GM18499 (cell line): Measurements from ENCODE around the gene RARB.

Experiments used
- ATAC-seq: cut with Tn5 transposase; IDR thresholded peaks from one replicate; pipeline ENCODE4 v1.9.1; 2021; ENCODE audit warnings: moderate number of reproducible peaks; ENCODE audit not compliant: insufficient read depth, unreplicated experiment

The RARB gene

DNA sequence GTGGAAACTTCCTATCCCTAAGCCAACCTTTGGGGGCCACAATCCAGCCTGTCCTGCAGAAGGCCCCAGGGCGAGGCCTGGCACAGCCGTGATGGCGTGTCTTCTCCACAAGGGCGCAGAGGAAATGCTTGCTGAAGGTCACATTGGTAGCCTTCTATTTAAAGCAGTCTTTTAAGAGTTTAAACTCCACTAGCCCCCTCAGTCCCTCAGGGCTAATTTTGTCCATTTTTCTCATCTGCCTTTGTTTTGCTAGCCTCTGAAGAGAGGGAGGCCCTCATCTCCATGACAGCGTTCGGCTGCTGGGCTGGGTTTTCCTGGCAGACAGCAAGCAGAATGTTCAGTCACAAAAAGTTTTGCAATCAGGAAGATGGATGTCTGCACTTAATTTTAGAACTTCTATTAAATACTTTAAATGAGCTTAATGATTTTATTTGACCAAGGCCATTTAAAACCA lies 40.8 kb downstream of the RARB start:
- no peak for ATAC-seq

- ATAC-seq: no peak
Observed at GRCh38 chr3:25469558-25469957, 41.5 kb downstream of the RARB start.

DNA sequence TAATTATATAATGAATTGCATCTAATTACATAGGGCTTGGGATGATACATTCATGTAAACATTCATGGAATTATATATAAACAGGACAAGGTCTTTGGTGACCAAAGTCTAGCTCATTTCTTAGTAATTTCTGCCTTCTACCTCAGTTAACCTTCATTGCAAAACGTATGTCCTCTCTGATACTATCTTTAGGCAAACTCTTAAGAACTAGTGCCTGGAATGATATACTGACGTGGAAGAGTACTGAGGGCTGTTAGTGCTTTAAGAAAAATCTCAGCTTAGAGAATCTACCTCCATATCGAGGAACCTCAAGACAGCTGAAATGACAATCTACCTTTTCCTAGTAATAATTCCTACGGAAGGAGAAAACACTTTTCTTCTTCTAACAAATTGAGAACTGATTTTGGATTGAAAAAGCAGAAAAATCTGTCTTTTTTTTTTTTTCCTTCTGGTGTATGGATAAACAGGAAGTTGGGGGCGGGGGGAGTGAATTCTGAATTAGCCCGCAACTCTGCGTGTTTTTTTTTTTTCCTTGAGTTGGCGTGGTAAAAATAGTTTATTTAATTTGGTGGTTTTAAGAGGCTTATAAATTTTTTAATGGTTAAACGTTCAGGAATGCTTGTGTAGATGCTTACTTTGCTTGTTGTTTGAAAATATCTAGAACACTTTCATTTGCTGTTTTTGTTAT lies 43.2 kb downstream of the RARB start:
- ATAC-seq: no peak

- ATAC-seq: no peak
Observed at GRCh38 chr3:25472153-25472552, 44.1 kb downstream of the RARB start.

- no peak for ATAC-seq
Observed at GRCh38 chr3:25472731-25473130, 44.7 kb downstream of the RARB start.

GRCh38 chr3:25473246-25473645 lies 45.2 kb downstream of the RARB start:
- no peak for ATAC-seq

DNA sequence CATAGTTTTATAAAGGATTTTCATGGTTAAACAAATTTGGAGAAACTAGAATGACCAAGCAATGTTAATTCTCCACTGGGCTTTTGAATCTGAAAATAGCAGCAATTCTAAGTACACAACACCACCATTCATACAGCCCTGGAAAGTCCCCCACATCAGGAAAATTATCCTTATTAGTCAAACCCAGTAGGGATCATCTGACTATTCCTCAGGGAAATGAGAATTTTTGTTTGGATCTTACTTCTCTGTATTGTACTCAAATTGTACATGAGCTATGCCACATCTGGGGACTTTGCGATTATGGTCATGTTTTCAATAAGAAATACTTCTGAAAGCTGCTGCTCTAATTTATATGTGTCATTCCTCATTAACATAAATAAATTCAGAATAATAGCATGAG lies 46.0 kb downstream of the RARB start:
- no peak for ATAC-seq

DNA sequence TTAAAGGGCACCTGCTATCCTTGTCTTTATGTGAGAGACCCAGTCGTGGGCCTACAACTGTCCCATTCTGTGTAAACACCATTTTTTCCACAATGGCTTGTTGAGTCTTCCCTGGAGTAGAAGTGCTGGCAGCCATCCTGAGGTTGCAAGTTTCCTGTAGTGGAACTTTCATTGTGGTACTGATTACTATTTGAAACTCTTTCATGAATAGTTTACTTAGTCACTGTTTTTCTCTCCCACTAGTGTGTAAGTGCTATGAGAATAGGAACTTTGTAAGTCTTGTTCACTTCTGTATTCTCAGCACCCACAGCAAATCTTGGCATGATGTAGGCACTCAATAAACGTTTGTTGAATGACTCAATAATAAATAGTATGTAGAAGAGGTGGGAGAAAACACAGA lies 48.6 kb downstream of the RARB start:
- no peak for ATAC-seq

DNA sequence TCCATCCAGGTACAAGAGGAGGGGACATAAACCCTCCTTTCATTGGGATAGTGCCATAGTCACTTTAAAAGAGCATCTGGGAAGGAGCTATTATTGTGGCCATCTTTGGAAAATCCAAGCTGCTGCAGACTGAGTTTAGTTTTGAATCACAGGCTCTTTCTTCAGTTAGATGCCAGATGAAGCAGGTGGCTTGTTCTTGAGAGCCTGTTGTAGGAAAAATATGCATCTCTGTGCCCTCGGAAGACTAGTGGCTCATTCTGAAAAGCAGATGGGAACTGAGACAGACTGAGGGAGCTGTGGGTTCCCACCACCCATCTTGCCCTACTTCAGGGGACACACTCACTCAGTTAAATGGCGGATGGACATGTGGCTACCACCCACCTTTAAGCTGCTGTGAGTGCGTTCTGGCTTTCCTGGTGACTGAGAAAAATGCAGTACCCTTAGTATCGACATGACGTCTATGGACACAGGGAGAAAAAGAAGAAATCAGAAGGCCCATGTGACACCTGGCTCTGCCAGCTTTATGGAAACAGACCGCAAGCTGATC lies 50.2 kb downstream of the RARB start:
- ATAC-seq: no peak

- ATAC-seq: no peak
Observed at GRCh38 chr3:25478964-25479726, 51.1 kb downstream of the RARB start.

GRCh38 chr3:25479727-25480010 lies 51.6 kb downstream of the RARB start:
- ATAC-seq: no peak

GRCh38 chr3:25480811-25481210 lies 52.7 kb downstream of the RARB start:
- ATAC-seq: no peak

DNA sequence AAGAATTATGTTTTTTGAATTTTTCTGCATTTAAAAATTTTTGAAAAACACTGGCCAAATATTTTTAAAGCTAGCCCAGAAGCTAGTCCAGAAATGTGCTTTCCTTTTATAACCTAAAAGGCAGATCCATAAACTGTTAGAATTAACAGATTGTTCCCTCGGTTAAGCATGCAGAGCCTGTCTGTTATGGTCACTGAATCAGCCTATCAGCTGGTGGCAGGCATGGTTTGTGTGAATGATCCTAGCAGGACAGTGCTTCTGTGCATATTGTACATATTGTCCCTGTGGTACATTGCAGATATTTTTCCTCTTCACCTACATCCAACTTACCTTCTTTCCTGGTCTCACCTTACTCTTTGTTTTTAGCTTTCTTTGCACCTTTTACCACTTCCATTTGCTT lies 53.3 kb downstream of the RARB start:
- ATAC-seq: no peak

GRCh38 chr3:25483456-25483855 lies 55.4 kb downstream of the RARB start:
- ATAC-seq: no peak

GRCh38 chr3:25485673-25486072 lies 57.6 kb downstream of the RARB start:
- ATAC-seq: no peak

DNA sequence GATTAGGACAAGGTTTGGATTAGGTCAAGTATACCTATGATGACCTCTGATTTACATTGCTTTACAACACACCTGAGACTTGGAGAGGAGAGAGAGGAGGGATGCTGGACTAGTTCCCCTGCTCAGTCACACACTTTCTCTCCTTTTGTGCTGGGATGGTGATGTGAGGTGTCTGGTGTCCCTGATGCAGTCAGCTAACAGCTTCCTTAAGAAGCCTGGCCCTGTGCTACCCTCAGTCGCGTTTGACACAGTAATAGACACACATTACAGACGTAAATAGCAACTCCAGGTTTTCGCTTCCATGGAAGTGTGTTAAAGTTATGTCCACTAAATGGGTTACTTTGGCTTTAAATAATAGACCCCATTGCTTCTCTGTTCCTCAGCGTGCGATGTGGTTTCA lies 58.9 kb downstream of the RARB start:
- ATAC-seq: no peak

- no peak for ATAC-seq
Observed at GRCh38 chr3:25489858-25490593, 62.0 kb downstream of the RARB start.

DNA sequence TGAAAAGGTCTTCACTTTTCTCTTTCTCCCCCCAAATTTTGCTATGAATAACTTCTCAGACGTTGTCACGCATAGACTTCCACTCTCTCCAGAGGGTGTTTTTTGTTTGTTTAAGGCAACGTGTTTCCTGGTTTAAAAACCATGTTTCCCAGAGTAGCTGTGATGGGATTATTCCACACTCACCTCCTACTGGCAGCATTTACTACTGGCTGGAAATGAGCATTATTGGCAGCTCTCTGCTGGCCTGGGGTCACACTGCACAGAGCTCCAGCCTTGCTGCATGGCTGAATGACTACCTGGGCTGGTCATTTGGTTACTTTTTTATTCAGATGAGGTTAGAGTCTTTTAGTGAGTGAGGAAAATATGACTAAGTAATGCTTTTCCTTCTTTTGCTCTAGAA lies 65.2 kb downstream of the RARB start:
- ATAC-seq: no peak

GRCh38 chr3:25493786-25494185 lies 65.7 kb downstream of the RARB start:
- no peak for ATAC-seq

DNA sequence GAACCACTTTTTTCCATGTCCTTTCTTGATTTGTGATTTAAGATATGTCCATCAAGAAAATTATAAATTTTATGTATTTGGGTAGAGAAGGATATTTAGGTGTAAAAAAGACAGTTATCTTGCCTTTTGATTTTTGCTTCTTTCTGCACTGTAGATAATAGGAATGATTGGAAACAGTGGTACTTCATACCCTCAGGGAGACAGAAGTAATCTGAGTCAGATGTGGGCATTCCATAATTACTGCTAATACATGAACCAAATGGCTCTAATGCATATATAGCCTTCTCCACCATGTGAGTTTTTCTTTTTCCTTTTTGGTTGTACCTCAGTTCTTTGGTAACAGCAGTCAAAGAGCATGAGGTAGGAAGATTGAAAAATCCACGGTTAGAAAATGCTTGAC lies 67.2 kb downstream of the RARB start:
- ATAC-seq: no peak

DNA sequence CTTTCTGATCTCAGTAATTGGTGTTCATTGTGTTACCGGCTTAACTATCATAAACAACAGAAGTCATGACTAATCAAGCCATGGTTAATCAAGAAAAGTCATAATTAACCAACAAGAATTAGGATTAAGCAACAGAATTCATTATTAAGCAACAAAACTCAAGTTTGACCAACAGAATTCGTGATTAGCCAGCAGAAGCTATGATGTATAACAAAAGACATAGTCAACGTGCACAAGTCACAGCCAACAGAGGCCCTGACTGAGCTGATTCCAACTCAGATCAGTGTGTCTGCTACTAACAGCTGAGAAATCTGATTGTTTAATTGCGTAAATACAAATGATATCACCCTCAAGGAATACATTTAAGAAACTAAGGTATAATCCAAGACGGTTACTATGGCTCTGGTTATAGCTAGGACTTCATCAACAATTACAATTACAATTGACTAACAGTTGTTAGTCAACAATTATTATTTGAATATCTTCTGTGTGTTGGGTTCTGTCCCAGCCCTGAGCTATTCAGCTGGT lies 67.7 kb downstream of the RARB start:
- no peak for ATAC-seq
